NCI-H446 (cell line): ENCODE data around the gene KIAA0408.
"Not testable (repeated sequence)": the region's sequence is repeated elsewhere in the genome, so short reads cannot be mapped to it uniquely, and the experiment has no call there.

Source experiments
- DNase-seq, 2 experiments: peaks; one replicate each; lab custom pipeline; 2025; lab: John Stamatoyannopoulos, UW

Gene KIAA0408

GRCh38 chr6:127463056-127463455 is 3.9 kb upstream of the KIAA0408 start:
- DNase-seq: no peak

GRCh38 chr6:127462376-127462775 is 3.2 kb upstream of the KIAA0408 start:
- DNase-seq: no peak

GRCh38 chr6:127460465-127460864 is 1.3 kb upstream of the KIAA0408 start:
- no peak for DNase-seq

- no peak for DNase-seq
Measured at GRCh38 chr6:127458817-127459216, 372 bp downstream of the KIAA0408 start.

GRCh38 chr6:127458222-127458621 is 967 bp downstream of the KIAA0408 start:
- no peak for DNase-seq

GRCh38 chr6:127457456-127458064 is 1.6 kb downstream of the KIAA0408 start:
- DNase-seq: no peak

GRCh38 chr6:127456465-127456864 is 2.7 kb downstream of the KIAA0408 start:
- peak in 1 of 2 experiments; percentile 26 for DNase-seq

- no peak for DNase-seq
Measured at GRCh38 chr6:127453845-127454619, 5.2 kb downstream of the KIAA0408 start.

- no peak for DNase-seq
Measured at GRCh38 chr6:127452803-127453202, 6.4 kb downstream of the KIAA0408 start.

- DNase-seq: no peak
Measured at GRCh38 chr6:127451388-127451787, 7.8 kb downstream of the KIAA0408 start.

GRCh38 chr6:127447780-127448179 is 11.4 kb downstream of the KIAA0408 start:
- no peak for DNase-seq

- DNase-seq: no peak
Measured at GRCh38 chr6:127446356-127446755, 12.8 kb downstream of the KIAA0408 start.

- no peak for DNase-seq
Measured at GRCh38 chr6:127441881-127442280, 17.3 kb downstream of the KIAA0408 start.

GRCh38 chr6:127439718-127440117 is 19.5 kb downstream of the KIAA0408 start:
- no peak for DNase-seq

- DNase-seq: no peak
Measured at GRCh38 chr6:127436578-127437110, 22.5 kb downstream of the KIAA0408 start.

- DNase-seq: no peak
Measured at GRCh38 chr6:127435626-127436220, 23.5 kb downstream of the KIAA0408 start.

GRCh38 chr6:127434651-127435050 is 24.5 kb downstream of the KIAA0408 start:
- no peak for DNase-seq

GRCh38 chr6:127428562-127428961 is 30.6 kb downstream of the KIAA0408 start:
- not testable (repeated sequence) for DNase-seq

GRCh38 chr6:127423921-127424320 is 35.3 kb downstream of the KIAA0408 start:
- DNase-seq: no peak

- not testable (repeated sequence) for DNase-seq
Measured at GRCh38 chr6:127421164-127421563, 38.0 kb downstream of the KIAA0408 start.

- peak; percentile 19 to 67 for DNase-seq
Measured at GRCh38 chr6:127420556-127420955, 38.6 kb downstream of the KIAA0408 start.

GRCh38 chr6:127415096-127415495 is 44.1 kb downstream of the KIAA0408 start:
- DNase-seq: no peak

GRCh38 chr6:127413123-127413522 is 46.1 kb downstream of the KIAA0408 start:
- DNase-seq: not testable (repeated sequence)
